Activated gamma-delta T cell (primary cell): Measurements from ENCODE around the gene REPS2.

ENCODE experiments used
- DNase-seq: peaks from one replicate; lab custom pipeline; 2025; lab: John Stamatoyannopoulos, UW

The REPS2 gene

GRCh38 chrX:17035111-17035510 is 88.7 kb downstream of the REPS2 start:
- no peak for DNase-seq

DNA sequence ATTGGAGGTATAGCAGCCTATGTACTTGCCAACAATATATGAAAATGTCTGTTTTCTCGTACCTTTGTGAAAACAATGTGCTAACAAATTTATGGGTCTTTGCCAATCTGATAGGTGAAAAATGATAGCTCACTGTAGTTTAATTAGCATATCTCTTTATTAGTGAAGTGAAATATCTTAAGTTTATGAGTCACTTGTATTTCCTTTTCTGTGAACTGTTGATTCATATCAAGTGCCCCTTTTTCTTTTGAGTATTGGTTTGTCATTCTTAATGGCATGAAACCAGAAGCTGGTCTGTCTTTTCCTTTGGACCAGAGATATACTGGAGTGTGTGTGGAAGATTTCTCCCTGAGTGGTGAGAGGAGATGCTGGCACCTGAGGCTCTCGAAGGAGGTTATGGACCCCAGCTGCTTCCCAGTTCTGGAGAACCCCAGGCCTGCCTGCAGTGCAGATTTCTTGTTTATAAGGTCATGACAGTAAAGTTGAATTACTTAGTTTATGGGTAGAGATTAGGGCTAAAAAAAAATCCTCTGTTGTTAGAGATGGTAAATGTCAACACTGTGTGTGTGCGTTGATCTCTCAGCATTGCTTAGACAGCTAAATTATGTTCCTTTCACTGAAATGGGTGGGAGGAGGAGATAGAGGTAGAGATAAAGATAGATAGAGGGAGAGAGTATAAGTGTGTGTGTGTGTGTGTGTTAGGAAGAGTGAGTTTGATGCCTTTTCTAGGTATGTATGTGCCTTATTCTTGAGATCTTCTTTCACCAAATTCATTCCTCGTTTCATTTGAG is 89.9 kb downstream of the REPS2 start:
- DNase-seq = no peak

DNA sequence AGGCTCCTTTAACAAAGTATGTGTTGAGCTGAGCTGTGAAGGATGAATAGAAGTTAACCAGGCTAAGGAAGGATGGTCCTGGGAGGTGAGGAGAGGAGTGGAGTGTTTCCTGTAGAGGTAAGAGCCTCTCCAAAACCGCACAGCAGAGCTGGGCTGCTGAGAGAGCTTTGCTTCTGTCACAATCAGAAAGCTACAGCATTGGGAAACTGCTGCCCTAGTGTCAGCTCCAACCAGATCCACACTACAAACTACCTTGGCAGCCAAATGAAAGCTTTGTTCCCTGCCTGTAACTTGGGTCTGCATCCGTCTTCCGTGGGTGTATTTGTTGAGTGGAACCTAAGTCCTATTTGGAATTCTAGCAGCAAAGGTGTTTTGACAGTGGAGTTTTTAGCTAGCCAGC is 91.8 kb downstream of the REPS2 start:
- no peak for DNase-seq

DNA sequence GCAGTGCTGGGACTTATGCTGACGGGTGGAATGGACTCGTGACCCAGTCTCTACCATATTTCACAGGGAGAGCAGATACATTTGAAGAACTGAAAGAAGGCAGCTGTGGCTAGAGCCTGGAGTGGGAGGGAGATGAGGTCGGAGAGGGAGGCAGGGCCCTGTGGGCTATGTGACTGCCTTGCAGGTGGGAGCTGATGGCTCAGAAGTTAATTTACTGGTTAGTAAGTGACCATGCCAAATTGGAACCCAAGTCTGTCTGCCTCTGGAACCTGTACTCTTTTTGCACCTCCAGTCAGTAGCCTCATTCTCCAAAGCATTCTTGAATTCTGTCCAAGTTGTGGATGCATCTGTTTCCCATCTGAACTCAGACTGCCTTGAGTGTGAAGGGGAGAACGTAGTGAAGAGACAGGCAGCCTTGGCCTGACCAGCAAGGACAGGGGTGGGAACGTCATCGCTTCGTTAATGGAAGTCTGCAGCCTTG is 92.3 kb downstream of the REPS2 start:
- DNase-seq = no peak

GRCh38 chrX:17039826-17040225 is 93.4 kb downstream of the REPS2 start:
- no peak for DNase-seq

DNA sequence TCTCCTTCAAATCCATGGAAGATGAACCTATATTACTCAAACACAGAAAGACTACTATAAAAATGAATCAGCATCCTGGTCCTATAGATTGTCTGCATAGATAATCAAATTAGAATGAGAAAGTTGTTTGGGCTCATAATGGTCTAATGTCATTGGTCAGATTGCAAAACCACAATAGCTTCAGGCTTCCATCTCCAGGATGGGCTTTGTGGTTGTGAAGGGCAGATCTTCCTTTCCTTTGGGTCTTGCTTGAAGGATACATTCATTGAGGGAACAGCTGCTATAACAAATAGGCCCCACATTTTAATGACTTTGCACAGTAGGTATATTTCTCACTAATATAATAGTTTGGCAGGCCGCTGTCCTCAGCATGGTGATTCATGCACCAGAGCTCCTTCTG is 94.3 kb downstream of the REPS2 start:
- no peak for DNase-seq

GRCh38 chrX:17042037-17042436 is 95.6 kb downstream of the REPS2 start:
- DNase-seq = no peak

DNA sequence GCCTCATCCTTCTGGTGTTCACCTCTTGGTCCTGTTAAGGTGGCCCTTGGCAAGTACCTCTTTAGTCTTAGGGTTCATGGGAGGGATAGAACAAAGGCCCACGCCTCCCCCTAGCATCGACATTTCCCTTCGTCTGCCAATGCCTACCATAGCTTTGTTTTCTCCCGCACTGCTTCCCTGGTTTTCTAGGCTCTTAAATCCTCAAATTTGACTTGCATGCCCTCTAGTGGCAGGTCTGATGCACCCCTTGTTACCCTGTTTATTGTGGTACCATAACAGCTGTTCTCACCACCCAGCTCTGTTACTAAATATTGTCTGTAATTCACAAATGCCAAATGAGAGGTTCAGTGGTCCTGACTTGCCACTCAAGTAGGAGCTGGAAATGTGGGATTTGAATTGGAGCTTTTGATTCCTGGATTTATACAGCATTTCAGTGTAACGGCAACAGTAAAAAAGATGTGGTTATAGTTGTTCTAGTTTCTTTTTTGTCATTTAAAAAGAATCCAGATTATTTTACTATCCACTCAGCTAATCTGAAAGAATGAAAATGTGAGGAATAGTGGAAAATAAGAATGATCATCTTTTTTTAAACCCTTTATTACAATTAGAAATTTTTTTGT is 100.1 kb downstream of the REPS2 start:
- no peak for DNase-seq

DNA sequence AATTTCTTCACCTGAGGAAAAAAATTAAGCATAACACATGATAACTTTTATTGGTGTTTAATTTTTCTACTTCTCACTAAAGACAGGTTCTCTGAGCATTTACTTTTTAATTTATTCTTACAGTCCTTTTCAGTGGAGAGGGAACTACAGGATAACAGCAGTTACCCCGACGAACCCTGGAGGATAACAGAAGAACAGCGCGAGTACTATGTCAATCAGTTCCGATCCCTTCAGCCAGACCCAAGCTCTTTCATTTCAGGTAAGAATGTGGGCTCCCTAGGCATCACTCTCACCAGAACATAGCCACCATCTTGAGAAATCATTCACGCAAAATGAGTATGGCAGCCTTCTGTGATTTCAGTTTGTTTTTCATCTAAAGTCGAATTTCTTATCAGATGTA is 100.8 kb downstream of the REPS2 start:
- no peak for DNase-seq

- no peak for DNase-seq
Measured at GRCh38 chrX:17052210-17052609, 105.8 kb downstream of the REPS2 start.

- no peak for DNase-seq
Measured at GRCh38 chrX:17052793-17053192, 106.3 kb downstream of the REPS2 start.

GRCh38 chrX:17053502-17053901 is 107.0 kb downstream of the REPS2 start:
- no peak for DNase-seq

DNA sequence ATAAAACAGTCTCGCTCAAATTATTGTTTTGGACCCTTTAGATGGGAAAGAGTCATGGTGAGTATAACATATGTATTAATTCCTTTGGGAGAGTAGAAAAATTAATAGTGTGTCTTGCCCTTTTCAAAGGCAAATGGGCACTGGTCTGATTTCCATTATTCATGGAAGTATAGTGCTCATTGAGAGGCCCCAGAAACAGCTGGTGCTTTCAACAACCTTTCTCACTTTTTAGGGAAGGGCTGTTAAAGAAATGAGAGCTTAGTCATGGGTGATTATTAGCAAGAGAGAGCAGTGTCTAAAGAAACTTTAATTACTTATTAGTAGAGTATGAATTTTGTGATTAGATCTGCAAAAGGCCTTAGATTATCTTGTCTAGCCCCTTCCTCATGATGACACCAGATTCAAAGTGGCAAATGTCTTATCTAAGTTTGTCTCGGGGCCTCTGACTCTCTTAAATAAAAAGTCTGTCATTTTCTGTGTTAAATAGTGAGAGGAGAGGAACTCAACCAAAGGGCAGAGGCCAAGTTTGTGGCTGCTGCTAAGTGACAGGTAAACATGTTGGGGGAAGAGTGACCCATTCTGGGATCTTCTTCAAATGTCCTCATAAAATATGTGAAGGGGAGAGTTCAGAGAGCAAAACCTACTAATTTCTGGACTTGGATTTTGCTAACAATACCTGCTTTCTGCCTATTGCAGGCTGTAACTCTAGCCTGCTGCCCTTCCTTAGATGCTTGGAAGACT is 110.6 kb downstream of the REPS2 start:
- DNase-seq = no peak

DNA sequence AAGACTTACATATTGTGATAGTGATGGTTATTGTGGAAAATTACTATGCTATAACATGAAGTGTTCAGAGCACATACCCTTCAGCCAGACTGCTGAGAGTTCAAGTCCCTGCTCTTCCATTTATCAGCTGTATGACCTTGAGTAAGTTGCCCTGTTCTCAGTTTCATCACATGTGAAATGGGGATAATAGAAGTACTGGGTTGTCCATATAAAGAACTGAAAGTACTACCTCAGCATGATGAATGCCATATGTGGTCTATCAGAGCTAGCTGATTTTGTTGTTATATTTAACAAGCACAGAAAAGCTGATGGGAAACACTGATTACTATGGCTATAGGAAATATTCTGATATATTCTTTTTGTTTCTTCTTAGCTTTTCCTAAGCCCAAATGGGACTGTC is 115.6 kb downstream of the REPS2 start:
- DNase-seq = no peak

- no peak for DNase-seq
Measured at GRCh38 chrX:17065100-17065499, 118.6 kb downstream of the REPS2 start.

DNA sequence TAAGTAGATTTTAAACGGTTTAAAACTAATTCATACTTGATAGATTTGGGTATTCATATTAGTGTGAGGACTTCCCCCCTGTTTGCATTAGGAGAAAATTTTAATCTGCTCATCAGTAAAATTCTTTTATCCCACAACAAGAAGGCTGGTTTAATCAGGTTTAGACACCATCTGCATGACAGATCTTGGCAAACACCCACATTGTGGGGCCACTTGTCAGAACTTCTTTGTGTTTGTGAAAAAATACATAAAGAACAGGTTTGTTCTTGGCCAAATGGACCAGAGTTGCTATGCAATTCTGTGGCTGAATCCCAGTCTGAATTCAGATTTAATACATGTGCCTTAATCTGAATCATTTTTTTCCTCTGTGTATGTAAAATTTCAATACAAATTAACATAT is 121.1 kb downstream of the REPS2 start:
- no peak for DNase-seq

- no peak for DNase-seq
Measured at GRCh38 chrX:17072301-17072700, 125.8 kb downstream of the REPS2 start.

GRCh38 chrX:17072721-17073230 is 126.3 kb downstream of the REPS2 start:
- no peak for DNase-seq

GRCh38 chrX:17075004-17075403 is 128.5 kb downstream of the REPS2 start:
- DNase-seq = no peak

DNA sequence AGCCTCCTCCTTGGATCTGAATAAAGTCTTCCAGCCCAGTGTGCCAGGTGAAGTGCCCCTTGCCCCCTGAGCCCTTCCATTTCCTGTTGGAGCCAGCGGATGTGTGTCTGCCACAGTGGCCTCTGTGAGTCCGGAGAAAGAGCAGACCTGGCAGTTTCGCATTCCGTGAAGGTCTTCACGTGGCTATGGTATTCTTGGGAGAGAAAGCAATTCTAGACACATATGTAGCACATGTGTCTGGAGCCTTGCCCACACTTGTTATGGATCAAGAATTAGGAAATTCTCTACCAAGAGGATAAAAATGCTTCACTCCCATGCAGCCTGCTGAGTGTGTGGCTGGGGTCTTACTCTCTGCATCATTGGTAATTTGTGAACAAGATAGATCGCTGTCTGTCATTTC is 130.9 kb downstream of the REPS2 start:
- no peak for DNase-seq

DNA sequence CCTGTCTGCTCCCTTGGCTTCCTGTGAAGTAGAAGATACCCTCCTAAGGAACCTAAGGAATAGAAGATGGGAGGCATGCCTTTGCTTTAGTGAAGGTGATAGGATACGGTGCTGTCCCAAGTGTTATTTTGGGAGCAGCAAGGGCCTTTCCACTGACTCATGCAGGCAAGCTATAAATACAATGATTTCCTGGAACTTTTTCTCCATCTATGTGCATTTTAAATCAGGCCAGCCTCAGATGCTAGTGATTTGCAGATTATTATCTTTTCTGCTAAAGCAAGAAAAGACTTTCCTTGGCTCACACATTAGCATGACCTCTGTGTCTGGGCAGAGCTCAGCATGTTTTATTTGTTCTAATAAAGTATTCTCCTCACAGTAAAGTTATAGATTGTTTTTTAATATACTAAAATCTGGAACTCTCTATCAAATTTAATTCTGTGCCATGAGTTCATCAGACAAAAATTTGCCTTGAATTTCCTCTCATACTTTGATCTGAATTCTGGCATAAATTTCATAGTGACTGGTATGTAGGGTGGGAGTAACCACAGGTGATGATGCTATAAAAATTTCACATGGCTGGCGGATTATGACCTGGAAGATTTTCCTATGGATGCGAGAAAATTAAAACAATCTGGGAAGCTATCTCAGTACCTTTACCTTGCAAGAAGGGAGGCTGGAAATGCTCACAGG is 131.7 kb downstream of the REPS2 start:
- DNase-seq = no peak

DNA sequence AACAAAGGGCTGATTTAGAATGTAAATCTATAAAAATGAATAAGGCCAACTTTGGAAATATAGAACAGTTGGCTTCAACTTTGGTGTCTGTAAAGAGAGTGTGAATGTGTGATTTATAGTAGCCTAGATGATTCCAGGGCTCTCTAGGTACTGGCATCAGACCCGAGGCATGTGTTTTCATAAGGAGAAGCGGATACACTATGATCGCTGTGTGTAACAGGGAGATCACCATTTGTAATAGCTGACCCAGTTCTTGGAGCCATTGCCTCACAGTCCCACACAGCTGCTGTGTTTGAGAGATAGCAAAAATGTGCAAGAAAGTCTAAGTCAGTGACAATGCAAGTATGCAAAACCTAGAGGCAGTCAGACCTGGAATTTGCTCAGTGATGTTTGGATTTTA is 135.1 kb downstream of the REPS2 start:
- no peak for DNase-seq
